ENCODE results near the gene RPL35A.

DNA sequence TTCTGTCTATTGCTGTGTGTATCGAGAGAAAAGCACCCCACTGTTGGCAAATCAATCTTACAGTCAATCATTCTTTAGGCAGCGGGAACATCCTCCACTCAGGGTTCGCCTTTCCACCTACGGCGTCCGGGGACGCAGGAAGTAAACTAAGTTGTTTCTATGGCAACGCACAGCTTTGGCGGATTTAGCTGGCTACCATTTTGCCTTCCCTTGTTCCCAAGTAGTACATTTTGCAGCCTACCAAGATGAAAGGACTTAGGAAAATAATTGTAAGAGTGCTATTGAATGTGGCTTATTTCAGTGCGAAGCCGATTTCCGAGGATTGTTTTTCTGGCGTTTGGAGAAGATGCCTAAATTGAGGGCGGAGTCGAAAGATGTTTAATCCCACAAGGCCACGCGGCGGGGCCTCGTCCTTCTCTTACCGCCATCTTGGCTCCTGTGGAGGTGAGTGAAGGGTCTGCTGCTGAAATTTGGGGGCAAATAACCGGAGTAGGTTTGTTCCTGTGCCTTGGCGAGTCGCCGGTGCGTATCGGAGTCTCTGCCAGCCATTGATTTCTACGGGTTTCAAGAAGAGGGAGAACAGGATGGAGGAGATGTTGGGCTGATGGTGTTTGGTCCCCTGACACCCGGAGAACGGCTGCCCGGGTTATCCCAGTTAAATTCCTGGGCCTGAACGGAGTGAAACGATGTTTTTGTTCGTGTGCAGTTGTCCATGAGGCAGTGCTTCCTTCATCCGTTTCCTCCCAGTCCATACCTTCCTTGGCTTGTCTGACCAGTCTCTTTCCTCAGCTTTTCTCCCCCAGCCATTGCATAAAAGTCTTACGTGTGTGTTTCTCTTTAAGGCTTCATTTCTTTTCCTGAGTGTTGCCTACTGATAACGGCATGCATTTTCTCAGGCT lies at the start of gene RPL35A:
- 0 out of 2 replicates have a peak, but pooled peaks have one; percentile 10 for TF ChIP-seq MAZ (IDR thresholded peaks at IDR 0.05; ENCODE audit: borderline replicate concordance, low read depth, low read length)
- no peak for TF ChIP-seq CTCF (conservative IDR thresholded peaks at IDR 0.05; ENCODE audit: low read depth, low read length)
- TF ChIP-seq CEBPB (IDR thresholded peaks at IDR 0.05; ENCODE audit: low read depth, low read length), result peak; percentile 57
- TF ChIP-seq FOS (IDR thresholded peaks at IDR 0.05; ENCODE audit: low read depth, low read length), result no peak
- TF ChIP-seq, protein P1, sequence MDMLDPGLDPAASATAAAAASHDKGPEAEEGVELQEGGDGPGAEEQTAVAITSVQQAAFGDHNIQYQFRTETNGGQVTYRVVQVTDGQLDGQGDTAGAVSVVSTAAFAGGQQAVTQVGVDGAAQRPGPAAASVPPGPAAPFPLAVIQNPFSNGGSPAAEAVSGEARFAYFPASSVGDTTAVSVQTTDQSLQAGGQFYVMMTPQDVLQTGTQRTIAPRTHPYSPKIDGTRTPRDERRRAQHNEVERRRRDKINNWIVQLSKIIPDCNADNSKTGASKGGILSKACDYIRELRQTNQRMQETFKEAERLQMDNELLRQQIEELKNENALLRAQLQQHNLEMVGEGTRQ (IDR thresholded peaks at IDR 0.05; ENCODE audit: low read depth, low read length), result peak; percentile 31; the same call in 1 of the 2 replicates
- TF ChIP-seq MAFK (IDR thresholded peaks at IDR 0.05; ENCODE audit: low read depth, low read length), result no peak
- no peak for TF ChIP-seq RCOR1 (IDR thresholded peaks at IDR 0.05; ENCODE audit: insufficient replicate concordance, low read length)
- peak; percentile 98 for TF ChIP-seq POLR2A (IDR thresholded peaks at IDR 0.05; ENCODE audit: low read depth, low read length)
